Keratinocyte (primary cell): ENCODE results near the gene SMYD1.

Experiments used
- CTCF ChIP-seq, 3 experiments: IDR thresholded peaks in 1 of 3; conservative IDR thresholded peaks in 1 of 3; optimal IDR thresholded peaks in 1 of 3; 2 replicates in 2 of 3; 3 replicates in 1 of 3; pipeline versions ENCODE3 to v1.5.1; 2011; ENCODE audit warnings: low read length in 3 of 3, mild to moderate bottlenecking in 3 of 3, moderate library complexity in 2 of 3, control low read depth in 1 of 3, inconsistent platforms in 1 of 3; ENCODE audit not compliant: insufficient read depth in 2 of 3; ENCODE audit errors: extremely low read depth in 1 of 3
- EZH2 ChIP-seq: IDR thresholded peaks from one replicate; pipeline ENCODE4 v1.6.1; 2012; ENCODE audit warnings: inconsistent platforms, mild to moderate bottlenecking, low read length, moderate library complexity

GRCh38 chr2:88126772-88127637 is 59.4 kb downstream of the SMYD1 start:
- TF ChIP-seq EZH2 (no peak), CTCF (optimal IDR thresholded peaks at IDR 0.05 in 1 of 3, IDR thresholded peaks at IDR 0.05 in 1 of 3, conservative IDR thresholded peaks at IDR 0.05 in 1 of 3; ENCODE audit: extremely low read depth in 1 of 3, insufficient read depth in 2 of 3, low read length in 3 of 3) (no peak)
